Cerebellar cortex (tissue), 1 donor: ENCODE data around the gene POPDC2.
"Not testable (repeated sequence)": the region's sequence is repeated elsewhere in the genome, so short reads cannot be mapped to it uniquely, and the experiment has no call there.

Experiments
- DNase-seq: peaks from one replicate; pipeline ENCODE4 v3.0.0-alpha.2; 2015; ENCODE audit warnings: low spot score

The POPDC2 gene

GRCh38 chr3:119660474-119661440 is at the start of gene POPDC2:
Gene POPDC2, minus strand, starts transcription at chr3:119660589. Its CDS starts 166 bp downstream, at chr3:119660423.
- peak; percentile 31 for DNase-seq

GRCh38 chr3:119703820-119704531 is 43.6 kb upstream of the POPDC2 start:
- DNase-seq = peak; percentile 22

GRCh38 chr3:119702530-119703527 is 42.4 kb upstream of the POPDC2 start, which contains the start of gene CFAP91:
Gene CFAP91, plus strand, starts transcription at chr3:119703022. Its CDS starts 77 bp downstream, at chr3:119703099.
- peak; percentile 91 for DNase-seq

GRCh38 chr3:119700920-119701734 is 40.7 kb upstream of the POPDC2 start:
- DNase-seq = no peak

GRCh38 chr3:119700269-119700919 is 40.0 kb upstream of the POPDC2 start:
- DNase-seq = no peak

- no peak for DNase-seq
Measured at GRCh38 chr3:119697394-119697793, 37.0 kb upstream of the POPDC2 start.

- DNase-seq = no peak
Measured at GRCh38 chr3:119695480-119695879, 35.1 kb upstream of the POPDC2 start.

- DNase-seq = no peak
Measured at GRCh38 chr3:119690043-119690656, 29.8 kb upstream of the POPDC2 start.

- DNase-seq = no peak
Measured at GRCh38 chr3:119683421-119683820, 23.0 kb upstream of the POPDC2 start.

- DNase-seq = peak; percentile 26
Measured at GRCh38 chr3:119681279-119681678, 20.9 kb upstream of the POPDC2 start.

GRCh38 chr3:119679874-119680273 is 19.5 kb upstream of the POPDC2 start:
- DNase-seq = no peak

GRCh38 chr3:119678209-119678608 is 17.8 kb upstream of the POPDC2 start:
- not testable (repeated sequence) for DNase-seq

GRCh38 chr3:119677641-119677934 is 17.2 kb upstream of the POPDC2 start:
- DNase-seq = no peak

- DNase-seq = peak; percentile 98
Measured at GRCh38 chr3:119676771-119677640, 16.6 kb upstream of the POPDC2 start, which contains the start of gene COX17. Gene COX17, minus strand, starts transcription at chr3:119677406. Its CDS starts 96 bp downstream, at chr3:119677310.

GRCh38 chr3:119676020-119676419 is 15.6 kb upstream of the POPDC2 start:
- no peak for DNase-seq

- DNase-seq = no peak
Measured at GRCh38 chr3:119675188-119675874, 14.9 kb upstream of the POPDC2 start.

- DNase-seq = no peak
Measured at GRCh38 chr3:119673875-119674274, 13.5 kb upstream of the POPDC2 start.

GRCh38 chr3:119672776-119673175 is 12.4 kb upstream of the POPDC2 start:
- DNase-seq = no peak
